Naive B cell (primary cell): ENCODE data around the gene PEAK1. TPM values are rescaled to one million over a fixed set of nuclear protein-coding genes. Genes with fewer than 3 reads are reported as not detected.

Experiments
- ATAC-seq, 2 donors: fragments of 150-1000 bp; cut with Tn5 transposase; 2 replicates each; pipeline ENCODE4 v1.10.0; 2021; ENCODE audit warnings: low read depth in 2 of 2, mild to moderate bottlenecking in 2 of 2, moderate library complexity in 2 of 2
- DNase-seq: peaks from one replicate; pipeline ENCODE4 v3.0.0; 2022
- H3K27ac Mint-ChIP-seq, 6 donors: one replicate each; pipeline ENCODE4 v1.8.0; 2020 to 2022; ENCODE audit warnings: mild to moderate bottlenecking in 6 of 6, mixed read lengths in 6 of 6, moderate library complexity in 5 of 6, inconsistent platforms in 2 of 6
- H3K27me3 Mint-ChIP-seq, 3 donors: one replicate each; pipeline ENCODE4 v1.8.0; 2021 to 2022; ENCODE audit warnings: mixed read lengths in 3 of 3, mild to moderate bottlenecking in 1 of 3
- H3K36me3 Mint-ChIP-seq, 2 donors: one replicate each; pipeline ENCODE4 v1.8.0; 2020 to 2022; ENCODE audit warnings: mixed read lengths in 2 of 2, inconsistent platforms in 1 of 2, mild to moderate bottlenecking in 1 of 2
- H3K4me1 Mint-ChIP-seq, 3 donors: one replicate each; pipeline ENCODE4 v1.8.0; 2020 to 2022; ENCODE audit warnings: mixed read lengths in 3 of 3, inconsistent platforms in 1 of 3, mild to moderate bottlenecking in 1 of 3, moderate library complexity in 1 of 3
- H3K4me3 Mint-ChIP-seq, 8 donors: one replicate each; pipeline ENCODE4 v1.8.0; 2020 to 2022; ENCODE audit warnings: mild to moderate bottlenecking in 8 of 8, mixed read lengths in 8 of 8, moderate library complexity in 8 of 8, inconsistent platforms in 2 of 8
- H3K9me3 Mint-ChIP-seq, 7 donors: one replicate each; pipeline ENCODE4 v1.8.0; 2020 to 2022; ENCODE audit warnings: mixed read lengths in 7 of 7, mild to moderate bottlenecking in 5 of 7, inconsistent platforms in 2 of 7, moderate library complexity in 1 of 7
- polyA plus RNA-seq, 6 donors: library from polyadenylated mRNA; unstranded; fragments of 300-500 nt; fragmentation: Illumina TruSeq; gene quantifications; one replicate each; pipeline ENCODE4 v1.2.3, GENCODE V29; 2021; ENCODE audit warnings: low read depth in 6 of 6

The PEAK1 gene
- polyA plus RNA-seq, 6 donors from 2014 or later, result 3.4 to 6.2 (median 4.2) TPM; not detected in 1

DNA sequence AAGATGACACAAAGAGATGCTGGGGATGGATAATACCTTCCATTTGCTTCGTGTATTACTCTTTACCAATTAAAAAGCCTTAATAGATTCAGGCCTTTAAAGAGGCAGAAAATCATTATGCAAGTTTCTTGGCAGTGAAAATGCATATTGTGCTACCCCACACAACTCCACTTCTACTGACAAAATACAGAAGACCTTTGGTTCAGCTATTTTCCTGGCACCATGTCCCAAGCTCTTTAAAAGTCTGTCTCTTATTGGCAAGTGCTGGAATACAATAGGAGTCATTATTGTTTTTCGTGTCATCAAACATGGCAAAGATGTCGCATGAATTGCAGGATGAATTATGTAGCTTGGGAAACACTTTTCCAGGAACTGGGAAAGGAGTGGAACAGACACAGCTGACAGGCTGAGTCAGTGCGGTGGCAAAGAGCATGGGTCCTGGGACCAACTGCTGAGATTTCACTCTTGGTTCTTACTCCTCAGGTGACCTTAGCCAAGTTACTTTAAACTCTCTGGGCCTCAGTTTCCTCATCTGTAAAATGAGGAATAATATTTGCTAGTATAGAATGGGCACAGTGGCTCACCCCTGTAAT is 343.5 kb downstream of the PEAK1 start:
- ATAC-seq (no peak), DNase-seq (no peak)
- Mint-ChIP-seq H3K9me3 (no peaks in the 10 kb centered on the region), H3K27me3 (no peaks in the 10 kb centered on the region), H3K4me3 (no peak overlapping the region), H3K4me1 (peaks cover 8 to 27% (median 13%) of the 10 kb centered on the region in 3 donors), H3K36me3 (no peaks in the 10 kb centered on the region), H3K27ac (no peak overlapping the region)

- Mint-ChIP-seq H3K36me3 (no peaks in the 10 kb centered on the region), H3K9me3 (no peaks in the 10 kb centered on the region), H3K27me3 (no peaks in the 10 kb centered on the region), H3K4me1 (peaks cover 6 to 27% (median 12%) of the 10 kb centered on the region in 3 donors), H3K27ac (no peak overlapping the region), H3K4me3 (no peak overlapping the region)
- DNase-seq (no peak), ATAC-seq (no peak)
Measured at GRCh38 chr15:77075528-77075927, 344.4 kb downstream of the PEAK1 start.

DNA sequence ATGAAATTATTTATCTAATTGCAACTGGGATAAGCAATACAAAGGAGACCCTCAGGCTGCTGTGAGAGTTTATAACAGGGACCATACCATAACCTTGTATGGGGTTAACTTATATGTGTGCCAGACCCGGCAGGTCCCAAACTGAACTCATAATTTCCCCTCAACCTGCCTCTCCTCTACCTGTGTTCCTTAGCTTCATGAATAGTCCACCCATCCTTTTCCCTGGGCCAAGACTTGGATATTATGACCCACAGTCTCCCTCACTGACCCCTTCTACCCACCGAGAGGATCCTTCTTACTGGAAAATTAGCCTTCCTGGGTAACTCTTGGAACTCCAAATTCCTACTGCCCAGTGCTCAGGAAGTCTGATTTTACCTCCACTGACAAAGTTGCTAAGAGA is 345.6 kb downstream of the PEAK1 start:
- H3K27ac Mint-ChIP-seq, result peak overlapping the region in 2 of 6 donors; percentile 21 to 33
- peaks cover 13 to 34% (median 19%) of the 10 kb centered on the region in 3 donors for H3K4me1 Mint-ChIP-seq
- no peaks in the 10 kb centered on the region for H3K36me3 Mint-ChIP-seq
- ATAC-seq (no peak), DNase-seq (no peak)
- no peaks in the 10 kb centered on the region for H3K27me3 Mint-ChIP-seq
- H3K9me3 Mint-ChIP-seq, result no peaks in the 10 kb centered on the region
- H3K4me3 Mint-ChIP-seq, result peak overlapping the region in 1 of 8 donors; percentile 99

DNA sequence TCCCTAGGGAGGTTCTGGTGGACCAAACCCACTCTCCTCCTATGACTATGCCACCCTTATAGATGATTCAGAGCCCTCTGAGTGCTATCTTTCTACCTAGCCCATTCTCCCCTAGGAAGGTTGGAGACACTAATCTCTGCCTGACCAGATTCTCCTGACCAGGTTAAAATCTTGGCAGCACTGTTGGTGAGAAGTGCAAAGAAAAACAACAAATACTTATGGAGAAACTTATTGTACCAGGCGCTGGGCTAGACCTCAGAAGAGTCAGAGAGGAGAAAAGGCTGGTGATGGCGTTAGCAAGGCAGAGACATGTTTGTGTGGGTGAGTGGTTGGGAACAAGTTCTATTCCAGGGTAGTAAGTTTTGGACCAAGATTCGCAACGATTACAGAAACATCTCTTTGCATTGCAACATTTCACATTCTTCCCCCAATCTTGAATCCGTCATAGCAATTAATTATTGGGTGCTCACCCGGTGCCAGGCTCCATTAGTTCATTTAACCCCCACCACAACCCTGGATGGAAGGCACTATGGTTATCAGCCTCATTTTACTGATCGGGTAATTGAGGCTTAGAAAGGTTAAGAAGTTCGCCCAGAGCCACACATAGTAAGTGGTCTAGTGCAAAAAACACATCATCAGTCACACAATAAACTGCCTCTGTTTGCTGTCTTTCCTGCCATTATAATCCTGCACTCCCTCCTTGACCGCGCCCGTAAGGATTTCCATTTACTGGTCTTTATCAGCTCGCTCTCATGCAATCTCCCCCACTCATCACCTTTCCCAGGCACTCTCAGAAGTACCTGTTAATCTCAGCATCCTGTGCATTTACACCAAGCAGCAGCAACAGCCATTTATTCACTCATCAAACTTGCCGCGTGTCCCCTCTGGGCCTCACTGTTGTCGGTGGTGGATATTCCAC is 348.3 kb downstream of the PEAK1 start:
- no peaks in the 10 kb centered on the region for H3K9me3 Mint-ChIP-seq
- peak overlapping the region; percentile 78 to 99 (median 88) for H3K4me3 Mint-ChIP-seq
- H3K4me1 Mint-ChIP-seq, result peaks cover 36 to 60% (median 47%) of the 10 kb centered on the region in 3 donors
- H3K27ac Mint-ChIP-seq, result peak overlapping the region; percentile 82 to 95 (median 86)
- H3K36me3 Mint-ChIP-seq, result peaks cover 0 to 7% of the 10 kb centered on the region in 2 donors
- ATAC-seq (no peak), DNase-seq (no peak)
- no peaks in the 10 kb centered on the region for H3K27me3 Mint-ChIP-seq

- Mint-ChIP-seq H3K36me3 (peaks cover 0 to 8% of the 10 kb centered on the region in 2 donors), H3K27ac (peak within 1 kb of the TSS; percentile 84 to 98 (median 93)), H3K27me3 (no peaks in the 10 kb centered on the region), H3K4me1 (peaks cover 39 to 61% (median 54%) of the 10 kb centered on the region in 3 donors), H3K4me3 (peak within 1 kb of the TSS; percentile 83 to 99 (median 93)), H3K9me3 (no peaks in the 10 kb centered on the region)
- DNase-seq, result peak; percentile 95
- peak; percentile 92 to 94 for ATAC-seq
Measured at GRCh38 chr15:77070495-77071304, 349.2 kb downstream of the PEAK1 start, which contains the start of gene TSPAN3. Gene TSPAN3 (minus strand): TSS chr15:77071109. CDS start chr15:77070954, 155 bp downstream.

DNA sequence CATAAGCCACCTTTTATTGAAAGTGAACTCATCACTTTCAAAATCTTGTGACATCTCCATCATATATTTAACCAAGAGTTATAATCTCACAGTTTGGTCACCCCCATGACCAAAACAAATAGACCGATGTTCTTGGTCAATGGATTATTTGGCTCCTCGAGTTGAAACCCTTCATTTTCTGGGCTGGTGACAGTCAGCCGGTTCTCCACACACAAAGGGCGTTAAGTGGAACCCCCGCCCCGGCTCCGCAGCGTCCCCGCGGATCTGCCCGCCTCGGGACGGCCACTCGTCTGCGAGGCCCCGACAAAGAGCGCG is 349.8 kb downstream of the PEAK1 start:
- Mint-ChIP-seq H3K36me3 (peaks cover 0 to 8% of the 10 kb centered on the region in 2 donors), H3K4me1 (peaks cover 40 to 66% (median 58%) of the 10 kb centered on the region in 3 donors), H3K9me3 (no peaks in the 10 kb centered on the region), H3K27me3 (no peaks in the 10 kb centered on the region), H3K27ac (peak overlapping the region in 5 of 6 donors; percentile 79 to 98 (median 88)), H3K4me3 (peak overlapping the region; percentile 83 to 99 (median 93))
- ATAC-seq (no peak), DNase-seq (no peak)

- Mint-ChIP-seq H3K4me3 (peak overlapping the region; percentile 83 to 99 (median 93)), H3K4me1 (peaks cover 45 to 71% (median 64%) of the 10 kb centered on the region in 3 donors), H3K9me3 (no peaks in the 10 kb centered on the region), H3K27ac (peak overlapping the region; percentile 79 to 98 (median 86)), H3K27me3 (no peaks in the 10 kb centered on the region), H3K36me3 (peaks cover 0 to 8% of the 10 kb centered on the region in 2 donors)
- ATAC-seq, result no peak
- DNase-seq, result no peak
Measured at GRCh38 chr15:77069521-77070121, 350.3 kb downstream of the PEAK1 start.

GRCh38 chr15:77068633-77069032 is 351.3 kb downstream of the PEAK1 start:
- DNase-seq (no peak), ATAC-seq (no peak)
- peak overlapping the region; percentile 28 to 89 (median 56) for H3K27ac Mint-ChIP-seq
- no peaks in the 10 kb centered on the region for H3K9me3 Mint-ChIP-seq
- H3K4me1 Mint-ChIP-seq, result peaks cover 53 to 80% (median 74%) of the 10 kb centered on the region in 3 donors
- no peaks in the 10 kb centered on the region for H3K27me3 Mint-ChIP-seq
- peak overlapping the region; percentile 31 to 99 (median 88) for H3K4me3 Mint-ChIP-seq
- peaks cover 0 to 8% of the 10 kb centered on the region in 2 donors for H3K36me3 Mint-ChIP-seq

DNA sequence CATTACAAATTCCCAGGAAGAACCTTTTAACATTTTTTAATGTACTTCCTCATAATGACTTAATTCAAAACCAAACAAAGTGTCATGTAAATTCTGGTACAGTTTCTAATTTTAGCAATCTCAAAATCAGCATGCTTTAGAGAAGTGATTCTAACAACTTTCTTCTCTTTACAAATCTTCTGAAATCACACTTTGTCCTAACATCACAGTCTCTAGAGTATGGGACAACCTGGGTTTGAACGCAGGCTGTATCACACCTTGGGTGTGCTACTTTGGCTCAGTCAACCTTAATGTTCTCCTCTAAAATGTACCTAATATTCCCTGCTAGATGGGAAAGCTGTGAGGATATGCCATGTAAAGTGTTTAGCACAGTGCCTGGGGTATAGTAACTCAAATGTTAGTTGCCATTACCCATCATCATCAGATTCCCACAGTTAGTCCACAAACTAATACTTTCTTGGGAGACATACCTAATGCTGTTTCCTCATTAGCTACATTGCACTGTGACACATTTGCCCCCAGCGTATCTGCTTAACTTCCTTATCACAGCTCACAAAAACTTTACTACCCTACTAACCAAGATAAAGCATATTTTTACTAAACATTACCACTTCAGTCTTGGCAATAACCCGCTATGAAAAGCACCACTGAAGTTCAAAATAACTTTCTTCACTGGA is 352.1 kb downstream of the PEAK1 start:
- peak overlapping the region; percentile 70 to 93 (median 80) for H3K4me3 Mint-ChIP-seq
- H3K27ac Mint-ChIP-seq, result peak overlapping the region; percentile 87 to 95 (median 90)
- H3K36me3 Mint-ChIP-seq, result peaks cover 0 to 8% of the 10 kb centered on the region in 2 donors
- H3K4me1 Mint-ChIP-seq, result peaks cover 61 to 81% (median 74%) of the 10 kb centered on the region in 3 donors
- ATAC-seq (peak; percentile 22 to 26), DNase-seq (peak; percentile 55)
- H3K27me3 Mint-ChIP-seq, result no peaks in the 10 kb centered on the region
- H3K9me3 Mint-ChIP-seq, result no peaks in the 10 kb centered on the region

DNA sequence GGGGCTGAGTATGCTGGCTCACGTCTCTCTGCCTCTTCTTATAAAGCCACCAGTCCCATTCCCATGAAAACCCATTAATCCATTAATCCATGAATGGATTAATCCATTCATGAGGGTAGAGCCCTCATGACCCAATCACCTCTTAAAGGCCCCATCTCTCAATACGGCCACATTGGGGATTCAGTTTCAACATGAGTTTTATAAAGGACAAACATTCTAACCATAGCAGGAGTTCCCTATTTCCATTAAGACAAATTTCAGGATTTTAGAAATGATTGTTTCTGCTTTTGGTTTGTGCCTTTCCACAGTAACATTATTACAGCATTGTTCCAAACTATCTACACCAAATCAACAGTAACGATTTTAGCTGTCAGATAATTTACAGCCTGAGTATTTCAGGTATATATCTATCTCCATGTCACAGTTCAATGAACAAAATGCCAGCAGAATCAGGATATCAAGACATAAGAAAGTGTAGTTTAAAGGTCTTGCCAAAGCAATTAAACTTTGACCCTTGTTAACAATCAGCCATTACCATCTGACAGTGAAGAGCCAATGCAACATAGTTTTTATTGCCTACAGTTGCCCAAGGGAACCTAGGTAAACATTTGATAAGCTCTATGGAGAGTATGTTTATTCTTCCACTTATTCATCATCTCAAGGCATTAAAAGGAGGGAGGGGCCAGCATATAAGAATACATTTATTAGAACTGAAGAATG is 352.8 kb downstream of the PEAK1 start:
- Mint-ChIP-seq H3K4me3 (peak overlapping the region; percentile 70 to 93 (median 80)), H3K27ac (peak overlapping the region; percentile 87 to 95 (median 90)), H3K27me3 (no peaks in the 10 kb centered on the region), H3K36me3 (peaks cover 0 to 8% of the 10 kb centered on the region in 2 donors), H3K4me1 (peaks cover 62 to 85% (median 72%) of the 10 kb centered on the region in 3 donors), H3K9me3 (no peaks in the 10 kb centered on the region)
- ATAC-seq (no peak), DNase-seq (no peak)

DNA sequence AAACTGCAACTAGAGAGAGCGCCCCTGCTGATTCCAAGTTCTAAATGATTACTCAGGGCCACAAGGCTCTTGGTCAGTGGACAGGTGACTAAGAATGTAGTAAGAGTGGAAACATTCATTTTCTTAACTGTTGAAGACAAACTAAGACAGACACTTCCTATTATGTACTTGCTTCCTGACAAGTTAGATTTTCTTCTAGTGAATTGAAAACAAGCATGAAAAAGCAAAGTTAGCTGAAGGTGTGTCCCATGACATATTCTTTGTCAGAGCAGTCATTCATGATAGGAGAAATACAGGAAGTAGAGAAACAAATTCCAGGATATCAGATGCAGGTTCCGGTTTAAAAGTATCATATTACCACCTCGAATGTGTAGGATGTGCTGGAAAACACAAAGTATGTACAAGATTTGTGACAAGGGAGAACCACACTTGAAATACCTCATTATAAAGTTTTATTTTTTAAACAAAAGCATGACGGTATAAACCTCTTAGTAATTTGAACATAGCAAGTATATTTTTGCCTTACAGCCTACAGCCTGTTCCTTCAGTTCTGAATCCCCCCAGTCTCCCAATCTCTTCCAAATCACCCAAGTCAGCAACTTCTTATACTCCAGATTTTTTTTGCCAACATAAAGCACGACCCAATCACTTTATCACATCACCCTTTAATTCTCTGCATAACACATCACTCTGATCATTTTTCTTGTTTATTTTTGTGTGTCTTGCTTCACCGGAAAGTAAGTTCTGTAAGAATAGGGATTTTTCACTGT is 355.2 kb downstream of the PEAK1 start:
- no peaks in the 10 kb centered on the region for H3K9me3 Mint-ChIP-seq
- peak overlapping the region; percentile 1 to 91 (median 67) for H3K27ac Mint-ChIP-seq
- no peak for DNase-seq
- H3K4me3 Mint-ChIP-seq, result peak overlapping the region in 7 of 8 donors; percentile 0 to 71 (median 43)
- H3K36me3 Mint-ChIP-seq, result peaks cover 0 to 8% of the 10 kb centered on the region in 2 donors
- no peak for ATAC-seq
- no peaks in the 10 kb centered on the region for H3K27me3 Mint-ChIP-seq
- H3K4me1 Mint-ChIP-seq, result peaks cover 71 to 95% (median 75%) of the 10 kb centered on the region in 3 donors
